ENCODE results near the gene COX17.

Gene COX17

DNA sequence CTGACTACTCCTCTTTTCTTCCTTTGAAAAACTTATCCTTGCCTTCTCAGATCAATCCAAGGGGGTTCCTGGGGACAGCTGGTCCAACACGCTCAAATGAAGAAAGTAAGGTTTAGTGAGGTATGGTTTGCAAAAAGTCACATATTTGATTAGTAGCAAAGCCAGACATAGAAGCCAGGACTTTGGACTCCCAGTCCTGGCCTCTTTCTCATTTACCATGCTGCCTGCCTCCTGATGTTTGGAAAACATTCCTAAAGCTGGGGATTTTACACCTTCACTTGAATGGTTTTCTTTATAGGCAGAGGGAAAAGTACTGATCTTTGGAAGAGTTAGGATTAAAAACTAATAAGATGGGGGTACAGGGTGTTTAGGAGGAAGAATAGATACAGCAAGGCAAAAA is 31.4 kb downstream of the COX17 start:
- no peak for DNase-seq

DNA sequence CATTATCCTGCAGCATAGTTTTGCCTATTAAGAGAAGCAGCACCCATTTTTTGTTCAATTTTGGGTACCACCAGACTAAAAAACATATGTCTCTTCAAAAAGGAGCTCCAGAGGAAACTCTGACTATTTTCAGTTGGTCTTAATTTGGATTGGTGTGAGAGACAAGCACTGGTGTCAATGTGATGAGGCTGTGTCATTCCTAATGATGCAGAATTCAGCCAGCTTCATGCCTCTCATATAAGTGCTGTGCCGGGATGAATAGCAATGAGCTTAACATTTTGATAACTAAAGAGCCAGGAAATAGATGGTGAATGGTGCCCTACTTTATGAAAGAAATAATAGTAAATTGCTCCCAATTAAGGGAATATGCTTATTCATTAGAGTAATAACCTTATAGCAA is 32.7 kb downstream of the COX17 start:
- no peak for DNase-seq

DNA sequence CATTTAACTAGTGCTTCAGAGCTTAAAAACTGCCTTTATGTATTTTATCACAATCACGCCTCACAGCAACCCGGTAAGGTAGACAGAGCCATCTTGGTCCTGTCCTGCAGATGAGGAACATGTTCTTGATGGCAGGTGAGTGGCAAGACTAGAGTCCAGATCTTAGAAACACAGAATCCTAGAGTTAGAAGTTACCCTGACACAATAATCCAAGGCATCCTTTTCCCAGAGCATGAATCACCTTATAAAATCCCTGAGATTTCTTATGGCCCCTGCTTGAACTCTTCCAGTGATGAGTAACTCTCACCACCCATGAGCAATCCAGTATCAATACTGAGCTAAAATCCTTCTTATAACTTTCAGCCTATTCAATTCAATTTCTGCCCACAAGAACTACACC is 33.7 kb downstream of the COX17 start:
- no peak for DNase-seq

- DNase-seq, result no peak
Measured at GRCh38 chr3:119642746-119643473, 34.3 kb downstream of the COX17 start.

GRCh38 chr3:119641416-119641815 is 35.8 kb downstream of the COX17 start:
- no peak for DNase-seq

- DNase-seq, result no peak
Measured at GRCh38 chr3:119639494-119640350, 37.5 kb downstream of the COX17 start.

DNA sequence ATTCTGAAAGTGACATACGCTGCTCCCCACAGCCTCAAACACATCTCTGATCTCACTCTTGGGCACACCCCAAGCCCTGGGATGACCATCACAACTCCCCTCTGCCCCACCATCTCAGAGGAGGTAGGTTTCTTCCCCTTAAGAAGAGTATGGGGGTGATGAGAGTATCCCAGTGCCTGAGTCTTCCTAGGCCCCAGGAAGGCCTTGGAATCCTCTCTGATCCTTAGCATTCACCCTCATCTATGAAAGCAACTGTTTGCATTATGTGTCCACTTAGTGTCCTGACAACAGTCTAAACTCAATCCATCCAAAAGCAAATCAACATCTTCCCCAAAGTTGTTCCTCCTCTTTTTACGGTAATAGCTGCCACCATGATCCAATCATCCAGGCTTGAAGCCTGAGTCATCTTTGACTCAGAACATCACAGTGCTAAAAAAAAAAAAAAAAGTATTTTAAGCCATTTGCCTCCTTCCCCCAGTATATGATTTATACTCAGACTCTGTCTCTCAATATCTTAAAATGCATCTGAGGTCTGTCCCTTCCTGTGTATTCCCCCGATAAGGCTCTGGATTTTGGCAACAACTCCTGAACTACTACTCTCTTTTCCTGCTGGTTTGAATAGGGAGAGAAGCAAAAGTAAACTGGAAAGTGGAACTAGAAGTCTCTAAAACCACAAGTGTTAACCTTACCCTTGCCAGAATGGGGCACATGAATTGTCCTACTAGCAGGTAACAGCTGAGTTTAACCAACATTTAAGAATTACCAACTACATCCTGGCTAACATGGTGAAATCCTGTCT is 39.3 kb downstream of the COX17 start:
- DNase-seq, result no peak

DNA sequence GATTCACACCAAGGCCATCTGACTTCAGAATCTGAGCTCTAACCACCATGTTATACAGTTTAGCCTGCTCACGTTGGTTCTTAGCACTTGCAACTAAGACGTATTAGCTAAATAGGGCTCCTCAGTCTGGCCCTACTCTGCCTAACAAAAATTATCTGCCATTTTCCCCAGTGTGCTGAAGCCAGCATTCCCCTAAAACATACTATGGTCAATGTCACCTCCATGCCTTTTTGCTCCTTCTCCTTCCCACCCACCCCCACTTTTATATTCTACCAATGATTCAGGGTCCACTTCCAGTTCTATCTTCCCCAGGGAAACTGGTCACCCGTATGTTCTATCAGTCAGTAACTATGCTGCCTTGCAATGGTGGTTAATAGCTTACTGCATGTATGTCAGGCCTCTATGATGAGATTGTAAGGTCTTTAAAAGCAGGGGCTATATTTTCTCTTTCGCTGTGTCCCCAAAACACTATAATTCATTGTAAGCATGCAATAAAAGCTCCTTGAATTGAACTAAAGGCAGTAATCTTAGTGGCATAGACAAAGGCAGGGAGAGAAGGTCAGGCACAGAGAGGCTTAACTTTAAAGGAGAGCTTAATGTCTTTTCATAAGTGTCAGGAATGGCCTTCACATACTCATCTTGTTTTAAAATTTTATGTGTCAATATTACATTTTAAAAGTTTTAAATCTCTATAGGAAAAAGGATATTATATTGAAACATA is 40.2 kb downstream of the COX17 start:
- no peak for DNase-seq

DNA sequence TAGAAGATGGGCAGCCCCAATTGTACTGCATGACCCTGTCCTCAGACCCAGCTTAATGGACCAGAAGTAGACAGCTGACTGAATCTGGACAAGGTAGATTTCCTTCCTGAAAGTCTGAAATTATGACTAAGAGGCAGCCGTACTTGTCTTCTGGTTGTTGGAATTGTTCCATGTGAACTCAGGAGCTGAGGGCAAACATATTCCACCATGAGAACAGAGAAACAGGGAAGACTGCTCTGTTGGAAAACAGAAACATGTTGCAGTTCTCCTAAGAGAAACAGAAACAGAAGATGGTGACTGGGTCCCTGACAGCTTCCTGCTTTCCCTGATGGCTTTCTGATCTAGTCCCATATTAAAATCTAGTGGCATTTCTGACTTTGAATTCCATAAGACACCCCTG is 41.0 kb downstream of the COX17 start:
- DNase-seq, result no peak

- DNase-seq, result no peak
Measured at GRCh38 chr3:119635719-119636118, 41.5 kb downstream of the COX17 start.

- no peak for DNase-seq
Measured at GRCh38 chr3:119632829-119633228, 44.4 kb downstream of the COX17 start.

DNA sequence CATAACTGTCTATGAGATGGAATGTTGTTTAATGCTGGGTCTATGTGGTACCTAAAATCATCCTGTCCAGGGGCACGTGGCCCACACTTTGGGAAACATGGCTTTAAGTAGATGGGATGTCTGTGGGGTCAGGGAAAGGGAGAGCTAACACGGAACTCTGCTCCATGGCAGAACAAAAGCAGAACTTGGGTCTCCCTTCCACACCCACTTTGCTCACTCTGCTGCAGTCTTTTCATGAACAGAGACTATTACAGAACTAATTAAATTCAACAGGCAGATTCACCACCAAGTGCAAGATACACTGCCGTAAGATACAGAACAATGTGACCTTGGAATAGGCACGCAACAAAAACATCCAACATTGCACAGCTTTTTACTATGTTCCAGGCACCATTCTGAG is 45.0 kb downstream of the COX17 start:
- DNase-seq, result no peak

GRCh38 chr3:119631516-119631915 is 45.7 kb downstream of the COX17 start:
- no peak for DNase-seq

DNA sequence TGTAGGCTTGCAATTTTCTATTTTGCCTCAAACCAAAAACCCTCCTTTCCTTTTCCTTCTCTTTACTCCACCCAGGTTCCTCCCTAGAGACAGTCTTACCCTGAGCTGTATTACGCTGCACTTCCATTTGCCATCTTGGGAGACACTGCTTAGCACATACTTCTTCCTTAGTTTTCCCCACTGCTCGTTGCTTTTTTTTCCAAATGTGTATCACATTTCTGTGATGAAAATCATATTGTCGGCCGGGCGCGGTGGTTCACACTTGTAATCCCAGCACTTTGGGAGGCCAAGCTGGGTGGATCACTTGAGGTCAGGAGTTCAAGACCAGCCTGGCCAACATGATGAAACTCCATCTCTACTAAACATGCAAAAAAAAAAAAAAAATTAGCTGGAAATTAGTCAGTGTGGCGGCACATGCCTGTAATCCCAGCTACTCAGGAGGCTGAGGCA is 46.3 kb downstream of the COX17 start:
- DNase-seq, result no peak

GRCh38 chr3:119630128-119630879 is 46.9 kb downstream of the COX17 start:
- no peak for DNase-seq

- DNase-seq, result no peak
Measured at GRCh38 chr3:119628816-119629445, 48.3 kb downstream of the COX17 start.

DNA sequence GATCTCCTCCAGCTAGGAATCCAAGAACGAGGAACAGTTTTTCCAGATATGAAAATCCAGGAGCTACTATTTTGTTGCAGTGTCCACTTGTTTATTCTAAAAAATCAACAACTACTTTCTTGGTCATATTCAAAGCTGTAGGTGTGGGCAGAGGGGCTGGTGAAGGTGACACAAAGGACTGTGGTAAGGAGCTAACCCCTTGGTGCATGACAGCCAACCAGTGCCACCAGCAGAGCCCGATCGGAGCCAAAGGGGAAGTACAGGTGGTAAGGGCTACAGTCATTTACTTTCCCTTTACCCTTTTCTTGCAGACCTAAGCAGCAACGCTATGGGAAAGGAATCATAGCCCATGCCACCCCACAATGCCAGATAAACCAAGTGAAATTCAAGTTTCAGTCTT is 48.8 kb downstream of the COX17 start:
- no peak for DNase-seq

DNA sequence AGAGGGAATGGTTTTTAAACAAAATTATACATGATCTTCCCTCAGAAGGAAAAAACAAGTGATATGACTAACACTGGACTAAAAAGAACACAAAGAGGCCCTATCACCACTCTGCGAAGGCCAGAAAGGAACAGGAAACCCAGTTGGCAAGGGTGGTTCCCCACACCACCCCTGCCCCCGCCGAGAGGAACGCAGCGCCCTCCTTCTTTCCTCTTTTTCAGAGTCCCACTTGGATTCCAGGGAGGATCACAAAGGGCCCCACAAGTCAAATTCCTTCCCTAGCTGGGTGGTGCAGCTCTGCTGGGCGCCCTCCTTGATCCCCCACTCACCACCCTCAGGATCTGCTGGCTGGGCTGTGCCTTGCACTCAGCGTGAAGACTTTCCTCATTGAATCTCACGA is 49.7 kb downstream of the COX17 start:
- no peak for DNase-seq

DNA sequence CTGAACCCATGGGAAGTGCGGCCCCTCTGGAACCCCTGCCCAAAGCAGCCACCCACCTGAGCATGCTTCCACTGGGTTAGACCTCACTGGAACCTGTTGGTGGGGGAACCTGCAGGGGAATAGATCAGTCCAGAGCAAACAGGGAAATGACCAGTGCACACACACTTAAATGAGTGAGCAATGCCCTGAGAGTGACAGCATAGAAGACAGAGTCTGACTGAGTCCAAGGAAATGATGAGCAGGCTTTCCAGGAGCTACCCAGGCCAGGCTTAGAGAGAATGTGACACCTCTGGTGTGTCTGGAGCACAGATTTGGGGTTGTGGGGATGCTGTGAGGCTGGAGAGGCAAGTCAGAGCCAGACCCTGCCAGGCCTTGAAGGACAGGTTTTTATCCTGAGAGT is 51.0 kb downstream of the COX17 start:
- DNase-seq, result no peak

- DNase-seq, result no peak
Measured at GRCh38 chr3:119625451-119626153, 51.6 kb downstream of the COX17 start.
